Duodenal mucosa (tissue), 2 donors: ENCODE results near the gene SDF2.
"Not testable (repeated sequence)": the region's sequence is repeated elsewhere in the genome, so short reads cannot be mapped to it uniquely, and the experiment has no call there.

Experiments
- H3K27ac ChIP-seq: one replicate; pipeline ENCODE4 v1.7.0; 2013; ENCODE audit warnings: low read depth, low read length
- H3K27me3 ChIP-seq, 2 donors: one replicate each; pipeline ENCODE4 v1.7.0; 2013; ENCODE audit warnings: low read length in 2 of 2, control low read depth in 1 of 2; ENCODE audit not compliant: insufficient read depth in 2 of 2, control insufficient read depth in 1 of 2
- H3K36me3 ChIP-seq, 2 donors: one replicate each; pipeline ENCODE4 v1.7.0; 2013; ENCODE audit warnings: low read length in 2 of 2, control low read depth in 1 of 2; ENCODE audit not compliant: insufficient read depth in 2 of 2, control insufficient read depth in 1 of 2
- H3K4me1 ChIP-seq, 2 donors: one replicate each; pipeline ENCODE4 v1.7.0; 2013; ENCODE audit warnings: low read length in 2 of 2, control low read depth in 1 of 2; ENCODE audit not compliant: insufficient read depth in 2 of 2, control insufficient read depth in 1 of 2
- H3K4me3 ChIP-seq, 2 donors: one replicate each; pipeline ENCODE4 v1.7.0; 2013; ENCODE audit warnings: low read length in 2 of 2, low read depth in 1 of 2
- H3K9ac ChIP-seq, 2 donors: one replicate each; pipeline ENCODE4 v1.7.0; 2013; ENCODE audit warnings: low read length in 2 of 2, low read depth in 1 of 2
- H3K9me3 ChIP-seq, 2 donors: one replicate each; pipeline ENCODE4 v1.7.0; 2013; ENCODE audit warnings: low read length in 2 of 2, control low read depth in 1 of 2; ENCODE audit not compliant: control insufficient read depth in 1 of 2

The SDF2 gene

GRCh38 chr17:28658766-28659496 lies 2.8 kb downstream of the SDF2 start:
- peaks cover 4 to 17% of the 10 kb centered on the region in 2 donors for H3K36me3 ChIP-seq
- not testable (repeated sequence) for H3K27ac ChIP-seq, H3K9me3 ChIP-seq

GRCh38 chr17:28658342-28658741 lies 3.4 kb downstream of the SDF2 start:
- Histone ChIP-seq H3K4me1 (peaks cover 10 to 18% of the 10 kb centered on the region in 2 donors), H3K36me3 (peaks cover 4 to 21% of the 10 kb centered on the region in 2 donors)
- H3K4me3 ChIP-seq, H3K9me3 ChIP-seq, H3K27me3 ChIP-seq, H3K9ac ChIP-seq, H3K27ac ChIP-seq: not testable (repeated sequence)

More at GRCh38 chr17:28658766-28659496, 2.8 kb downstream of the SDF2 start:
- not testable (repeated sequence) for H3K9ac ChIP-seq, H3K27me3 ChIP-seq, H3K4me3 ChIP-seq
- peaks cover 13 to 24% of the 10 kb centered on the region in 2 donors for H3K4me1 ChIP-seq

- Histone ChIP-seq H3K9ac (no peak overlapping the region), H3K9me3 (no peaks in the 10 kb centered on the region), H3K4me1 (peaks cover 5 to 13% of the 10 kb centered on the region in 2 donors), H3K27ac (no peak overlapping the region), H3K36me3 (peaks cover 4 to 21% of the 10 kb centered on the region in 2 donors), H3K4me3 (no peak overlapping the region), H3K27me3 (no peaks in the 10 kb centered on the region)
These were observed 4.0 kb downstream of the SDF2 start for GRCh38 chr17:28657756-28658155.

GRCh38 chr17:28655160-28655559 lies 6.5 kb downstream of the SDF2 start:
- H3K9ac ChIP-seq, result no peak overlapping the region
- H3K4me3 ChIP-seq, result no peak overlapping the region
- H3K4me1 ChIP-seq, result peaks cover 0 to 3% of the 10 kb centered on the region in 2 donors
- no peaks in the 10 kb centered on the region for H3K27me3 ChIP-seq
- no peaks in the 10 kb centered on the region for H3K9me3 ChIP-seq
- H3K27ac ChIP-seq, result no peak overlapping the region
- peaks cover 4 to 35% of the 10 kb centered on the region in 2 donors for H3K36me3 ChIP-seq

GRCh38 chr17:28648698-28649097 lies 13.0 kb downstream of the SDF2 start:
- Histone ChIP-seq H3K36me3 (peaks cover 7 to 29% of the 10 kb centered on the region in 2 donors), H3K9ac (no peak overlapping the region), H3K4me1 (peaks cover 17 to 30% of the 10 kb centered on the region in 2 donors), H3K27me3 (no peaks in the 10 kb centered on the region), H3K27ac (no peak overlapping the region), H3K9me3 (no peaks in the 10 kb centered on the region), H3K4me3 (no peak overlapping the region)

GRCh38 chr17:28646039-28646754 lies 15.5 kb downstream of the SDF2 start:
- no peaks in the 10 kb centered on the region for H3K9me3 ChIP-seq
- H3K4me1 ChIP-seq, result peaks cover 30 to 42% of the 10 kb centered on the region in 2 donors
- H3K27me3 ChIP-seq, result no peaks in the 10 kb centered on the region
- peaks cover 17 to 38% of the 10 kb centered on the region in 2 donors for H3K36me3 ChIP-seq
- peak overlapping the region; percentile 82 for H3K27ac ChIP-seq
- H3K9ac ChIP-seq, result peak overlapping the region; percentile 81 to 82
- peak overlapping the region; percentile 82 to 94 for H3K4me3 ChIP-seq

- Histone ChIP-seq H3K9ac (peak overlapping the region; percentile 81 to 82), H3K27ac (peak overlapping the region; percentile 83), H3K9me3 (no peaks in the 10 kb centered on the region), H3K4me3 (peak overlapping the region; percentile 82 to 94), H3K27me3 (no peaks in the 10 kb centered on the region), H3K4me1 (peaks cover 30 to 42% of the 10 kb centered on the region in 2 donors), H3K36me3 (peaks cover 22 to 39% of the 10 kb centered on the region in 2 donors)
These were observed 16.1 kb downstream of the SDF2 start for GRCh38 chr17:28645576-28645939.

- Histone ChIP-seq H3K9ac (peak within 1 kb of the TSS; percentile 81 to 93), H3K4me3 (peak within 1 kb of the TSS; percentile 94 to 96), H3K27ac (peak within 1 kb of the TSS; percentile 83), H3K36me3 (peaks cover 25 to 45% of the 10 kb centered on the region in 2 donors), H3K27me3 (no peaks in the 10 kb centered on the region), H3K4me1 (peaks cover 30 to 42% of the 10 kb centered on the region in 2 donors), H3K9me3 (no peaks in the 10 kb centered on the region)
These were observed 16.7 kb downstream of the SDF2 start, which contains the start of gene BLTP2 for GRCh38 chr17:28644787-28645575. Gene BLTP2, minus strand, starts transcription at chr17:28645158. Its CDS starts 102 bp downstream, at chr17:28645056.

- peak overlapping the region; percentile 94 to 96 for H3K4me3 ChIP-seq
- H3K9me3 ChIP-seq, result no peaks in the 10 kb centered on the region
- H3K9ac ChIP-seq, result peak overlapping the region; percentile 81 to 93
- H3K27ac ChIP-seq, result peak overlapping the region; percentile 68
- H3K4me1 ChIP-seq, result peaks cover 30 to 42% of the 10 kb centered on the region in 2 donors
- peaks cover 31 to 52% of the 10 kb centered on the region in 2 donors for H3K36me3 ChIP-seq
- no peaks in the 10 kb centered on the region for H3K27me3 ChIP-seq
These were observed 17.5 kb downstream of the SDF2 start for GRCh38 chr17:28643983-28644786.
